Panc1 (cell line): ENCODE measurements around the gene SNX12. TPM values are rescaled to one million over a fixed set of nuclear protein-coding genes. Genes with fewer than 3 reads are reported as not detected.

ENCODE experiments used
- ATAC-seq: fragments of 200-7000 bp; cut with Tn5 transposase; 2 replicates; pipeline ENCODE4 v1.9.1; 2020; ENCODE audit warnings: mild to moderate bottlenecking, moderate library complexity
- BruUV-seq: library from RNA; stranded (reverse); fragments of 400-500 nt; replicated peaks from 2 replicates; lab custom pipeline; 2021; lab: Mats Ljungman, UMichigan
- CTCF ChIA-PET: fragments of 300-600 bp; sonication (Branson Sonifier 250); formaldehyde crosslinking; loops from one replicate; lab custom pipeline; 2022; ENCODE audit warnings: antibody characterized with exemption; lab: Charles Lee
- POLR2A ChIA-PET: fragments of 300-600 bp; sonication (Branson Sonifier 250); formaldehyde crosslinking; loops from one replicate; lab custom pipeline; 2022; ENCODE audit warnings: antibody characterized with exemption; lab: Charles Lee
- DNase-seq: peaks from one replicate; pipeline ENCODE4 v3.0.0-alpha.2; 2010; ENCODE audit warnings: low read depth, low spot score
- H3K27ac ChIP-seq: 2 replicates; pipeline ENCODE4 v1.5.1; 2011; ENCODE audit warnings: mild to moderate bottlenecking, low read length, inconsistent platforms
- H3K27me3 ChIP-seq: fragments of 200-500 bp; sonication (Bioruptor generic); 2 replicates; pipeline ENCODE4 v1.6.0; 2014; ENCODE audit warnings: low read length, inconsistent platforms; ENCODE audit not compliant: control insufficient read depth, insufficient read depth
- H3K36me3 ChIP-seq: fragments of 200-500 bp; sonication (Bioruptor generic); 2 replicates; pipeline ENCODE4 v1.5.1; 2014; ENCODE audit warnings: inconsistent platforms, mild to moderate bottlenecking, low read length, moderate library complexity; ENCODE audit not compliant: control insufficient read depth, insufficient read depth
- H3K4me1 ChIP-seq: 2 replicates; pipeline ENCODE4 v1.5.1; 2011; ENCODE audit warnings: inconsistent platforms, mild to moderate bottlenecking, low read length, moderate library complexity; ENCODE audit not compliant: control insufficient read depth, insufficient read depth
- H3K4me3 ChIP-seq, 2 experiments: 2 replicates each; pipeline ENCODE4 v1.5.1; 2011 to 2012; ENCODE audit warnings: low read depth in 2 of 2, low read length in 2 of 2, mild to moderate bottlenecking in 2 of 2, inconsistent platforms in 1 of 2, moderate library complexity in 1 of 2
- H3K9me3 ChIP-seq: fragments of 200-500 bp; sonication (Bioruptor generic); 2 replicates; pipeline ENCODE4 v1.5.1; 2014; ENCODE audit warnings: low read depth, mild to moderate bottlenecking, inconsistent platforms, low read length, moderate library complexity; ENCODE audit not compliant: control insufficient read depth, insufficient read depth
- CTCF ChIP-seq: fragments of 450-650 bp; IDR thresholded peaks from 2 replicates; pipeline ENCODE4 v1.5.1; 2017; ENCODE audit warnings: mild to moderate bottlenecking
- POLR2AphosphoS5 ChIP-seq: IDR thresholded peaks from 2 replicates; pipeline ENCODE4 v1.6.1; 2012; ENCODE audit warnings: mild to moderate bottlenecking, low read depth, low read length, moderate library complexity
- REST ChIP-seq, 2 experiments: IDR thresholded peaks; 2 replicates each; pipeline ENCODE4 v1.6.1; 2011 to 2012; ENCODE audit warnings: low read depth in 2 of 2, control low read depth in 1 of 2, low read length in 1 of 2, mild to moderate bottlenecking in 1 of 2, moderate library complexity in 1 of 2; ENCODE audit not compliant: insufficient read depth in 1 of 2
- SIN3A ChIP-seq: IDR thresholded peaks from 2 replicates; pipeline ENCODE4 v1.6.1; 2012; ENCODE audit warnings: low read depth, mild to moderate bottlenecking, low read length, moderate library complexity, borderline replicate concordance; ENCODE audit not compliant: insufficient read depth
- TCF7L2 ChIP-seq: IDR thresholded peaks from 2 replicates; pipeline ENCODE4 v1.6.1; 2011; ENCODE audit warnings: mild to moderate bottlenecking, low read depth, low read length, inconsistent platforms
- in situ Hi-C: cut with HindIII; loops from 2 replicates; pipeline ENCODE4 v1.10.0; 2016; ENCODE audit warnings: low sequenced_read_pairs, low pct_unique_long_range_greater_than_20kb
- intact Hi-C: fragments of 100-400 bp; cut with micrococcal nuclease; formaldehyde crosslinking; loops from one replicate; pipeline ENCODE4 v1.10.0; 2022; ENCODE audit not compliant: unreplicated experiment
- total RNA-seq: library from RNA; stranded (reverse); gene quantifications from one replicate; pipeline ENCODE4 v1.2.1, GENCODE V29; 2021; ENCODE audit not compliant: unreplicated experiment

SNX12 gene
- total RNA-seq, 1 experiment from 2014 or later = 117 TPM

GRCh38 chrX:71103110-71103983, 35.2 kb upstream of the SNX12 start:
- Histone ChIP-seq H3K27ac (no peak overlapping the region), H3K36me3 (no peaks in the 10 kb centered on the region), H3K4me3 (no peak overlapping the region), H3K27me3 (peaks cover 2% of the 10 kb centered on the region; the same call in 1 of the 2 replicates), H3K9me3 (no peaks in the 10 kb centered on the region), H3K4me1 (peaks cover 4% of the 10 kb centered on the region; the same call in 1 of the 2 replicates)
- ATAC-seq (no peak), DNase-seq (no peak)
- intact Hi-C loops (no loop called here), in situ Hi-C loops (no loop called here)
- ChIA-PET POLR2A (interaction anchor here (0.7 kb wide), 1 partner anchor 103 kb away, joined by 3 read pairs; no protein-coding TSS in a partner anchor), CTCF (interaction anchor here (0.7 kb wide), 1 partner anchor 70 kb away, joined by 3 read pairs; no protein-coding TSS in a partner anchor)
- no TSS peak for BruUV-seq
- no peak for TF ChIP-seq TCF7L2
- no peak for TF ChIP-seq SIN3A
- TF ChIP-seq CTCF = no peak
- TF ChIP-seq POLR2AphosphoS5 = no peak
- no peak for TF ChIP-seq REST (IDR thresholded peaks at IDR 0.05; ENCODE audit: insufficient read depth in 1 of 2, low read depth in 2 of 2, low read length in 1 of 2)

- no peaks in the 10 kb centered on the region for H3K36me3 ChIP-seq
- peaks cover 4% of the 10 kb centered on the region; the same call in 1 of the 2 replicates for H3K4me1 ChIP-seq
- no peaks in the 10 kb centered on the region for H3K9me3 ChIP-seq
- intact Hi-C loops (no loop called here), in situ Hi-C loops (no loop called here)
- no TSS peak for BruUV-seq
- ATAC-seq = no peak
- no peak overlapping the region for H3K27ac ChIP-seq
- no peak for TF ChIP-seq TCF7L2
- TF ChIP-seq CTCF = no peak
- TF ChIP-seq SIN3A = no peak
- TF ChIP-seq REST (IDR thresholded peaks at IDR 0.05; ENCODE audit: insufficient read depth in 1 of 2, low read depth in 2 of 2, low read length in 1 of 2) = no peak
- no peak for TF ChIP-seq POLR2AphosphoS5
- ChIA-PET CTCF (interaction anchor here (0.6 kb wide), 1 partner anchor 96 kb away, joined by 7 read pairs; no protein-coding TSS in a partner anchor), POLR2A (no interaction called here)
- no peak overlapping the region for H3K4me3 ChIP-seq
- no peak for DNase-seq
- peaks cover 4% of the 10 kb centered on the region for H3K27me3 ChIP-seq
These were observed 34.2 kb upstream of the SNX12 start for GRCh38 chrX:71102292-71102691.
